GM18909 (cell line): ENCODE data around the gene PLD3.

Source experiments
- ATAC-seq: cut with Tn5 transposase; IDR thresholded peaks from one replicate; pipeline ENCODE4 v1.9.1; 2021; ENCODE audit warnings: mild to moderate bottlenecking; ENCODE audit not compliant: unreplicated experiment, poor library complexity

Gene PLD3

GRCh38 chr19:40380199-40381037, 31.9 kb downstream of the PLD3 start:
- no peak for ATAC-seq

- no peak for ATAC-seq
Observed at GRCh38 chr19:40381321-40381720, 32.8 kb downstream of the PLD3 start.

GRCh38 chr19:40383668-40384248, 35.3 kb downstream of the PLD3 start:
- ATAC-seq: no peak

DNA sequence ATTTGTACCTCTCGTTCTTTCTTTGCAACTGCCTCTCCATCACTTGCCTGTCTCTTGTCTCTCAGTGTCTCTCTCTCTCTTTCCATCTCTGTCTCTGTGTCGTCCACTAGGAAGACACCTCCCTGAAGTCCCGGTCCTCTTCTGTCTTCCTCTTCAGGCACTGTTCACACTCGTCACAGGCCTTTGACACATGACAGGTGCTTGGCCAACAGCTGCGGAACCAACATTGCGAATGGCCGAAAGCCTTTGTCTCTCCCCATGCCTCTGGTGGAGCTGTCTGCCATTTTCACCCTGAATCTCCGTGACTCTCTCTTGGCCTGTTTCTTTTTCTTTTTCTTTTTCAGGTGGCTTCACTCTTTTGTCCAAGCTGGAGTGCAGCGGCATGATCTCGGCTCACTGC, 38.7 kb downstream of the PLD3 start:
- ATAC-seq: no peak

GRCh38 chr19:40388481-40388880, 40.0 kb downstream of the PLD3 start:
- no peak for ATAC-seq

- no peak for ATAC-seq
Observed at GRCh38 chr19:40389404-40390083, 41.0 kb downstream of the PLD3 start.

DNA sequence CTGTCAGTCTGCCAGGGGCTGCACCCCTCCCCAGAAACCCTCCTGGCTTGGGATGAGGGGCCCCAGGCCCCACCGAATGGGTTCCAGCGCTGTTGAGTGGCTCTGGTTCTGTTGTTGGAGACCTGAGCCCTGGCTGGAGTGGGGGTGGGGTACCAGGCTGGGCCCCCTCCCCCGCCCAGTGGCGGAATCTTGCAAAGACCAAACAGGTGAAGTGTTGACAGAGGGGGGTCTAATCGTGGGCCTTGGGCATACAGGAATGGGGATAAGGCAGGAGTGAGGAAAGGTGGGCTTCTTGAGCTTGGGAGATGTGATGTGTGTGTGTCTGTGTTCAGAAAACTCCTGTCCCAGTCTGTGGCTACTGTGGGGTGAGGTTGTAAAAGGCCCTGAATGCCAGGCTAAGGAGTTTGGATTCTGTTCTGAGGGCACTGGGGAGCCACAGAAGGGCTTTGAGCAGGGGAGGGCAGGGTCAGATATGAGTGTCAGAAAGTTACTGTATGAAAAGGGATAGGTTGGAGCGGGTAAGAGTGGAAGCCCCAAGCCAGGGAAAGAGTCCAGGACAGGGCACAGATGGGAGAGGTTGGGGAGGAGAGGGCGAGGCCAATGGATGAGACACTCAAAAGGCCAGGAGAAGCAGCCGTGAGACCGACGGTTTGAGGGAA, 41.7 kb downstream of the PLD3 start, which contains the start of gene HIPK4:
Gene HIPK4, minus strand, starts transcription at position 98 of the 659 bp plus-strand sequence. CDS start 279 bp downstream, outside the sequence.
- ATAC-seq: no peak

DNA sequence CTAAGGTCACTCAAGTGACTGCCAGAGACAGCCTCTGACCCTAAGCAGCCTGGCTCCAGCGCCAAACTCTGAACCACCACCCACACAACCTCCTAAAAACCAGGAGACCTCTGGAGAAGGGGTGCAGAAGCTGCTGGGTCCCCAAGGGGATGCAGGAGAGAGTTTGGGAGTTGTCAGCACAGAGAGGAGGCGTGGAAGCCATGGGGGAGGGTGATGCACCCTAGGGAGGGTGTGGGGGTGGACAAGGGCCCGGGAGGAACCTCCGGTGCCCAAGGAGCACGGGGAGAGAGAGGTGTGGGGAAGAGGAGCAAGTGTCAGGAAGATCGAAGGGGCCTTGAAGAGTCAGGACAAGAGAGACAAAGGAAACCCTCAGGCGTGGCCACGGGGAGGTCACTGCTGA, 43.6 kb downstream of the PLD3 start:
- no peak for ATAC-seq

GRCh38 chr19:40392894-40393517, 44.5 kb downstream of the PLD3 start:
- ATAC-seq: no peak

DNA sequence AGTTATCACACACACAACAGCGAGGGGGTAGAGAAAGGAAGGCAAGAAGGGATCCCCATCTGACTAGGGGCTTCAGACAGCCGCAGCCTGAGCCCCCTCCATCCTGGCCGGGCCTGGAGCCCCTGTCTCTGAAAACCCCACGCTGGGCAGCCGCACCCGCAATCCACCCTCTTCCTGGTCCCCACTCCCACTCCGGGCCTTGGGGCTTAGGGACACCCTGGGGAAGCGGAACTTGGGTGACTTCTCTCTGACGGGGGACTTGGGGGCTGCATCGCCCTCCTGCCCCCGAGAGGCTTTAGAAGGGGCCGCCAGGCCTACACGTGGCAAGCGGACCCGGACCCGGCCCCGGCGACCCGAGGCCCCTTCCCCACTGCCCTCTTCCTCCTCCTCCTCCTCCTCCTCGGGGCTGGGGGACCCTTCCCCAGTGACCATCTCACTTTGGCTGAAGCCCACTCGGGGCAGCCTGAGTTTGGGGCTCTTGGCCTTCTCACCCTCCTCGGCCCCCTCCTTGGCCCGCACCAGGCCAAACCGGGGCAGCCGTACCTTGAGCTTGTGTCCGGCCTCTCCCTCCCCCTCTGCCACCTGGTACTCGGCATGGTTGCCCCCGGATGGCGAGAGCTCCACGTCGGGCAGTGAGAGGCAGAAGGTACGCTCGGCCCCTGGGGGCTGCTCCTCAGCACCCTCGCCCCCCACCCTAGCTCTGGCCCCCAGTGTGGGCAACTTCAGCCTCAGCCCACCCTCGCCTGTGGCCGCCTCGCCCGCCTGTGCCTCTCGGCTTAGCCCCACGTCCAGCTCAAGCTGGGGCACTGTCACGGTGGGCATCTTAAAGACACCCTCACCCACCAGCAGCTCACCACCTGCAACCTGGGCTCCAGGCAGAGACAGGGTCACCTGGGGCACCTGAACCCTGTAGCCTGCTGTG, 45.7 kb downstream of the PLD3 start:
- ATAC-seq: no peak

DNA sequence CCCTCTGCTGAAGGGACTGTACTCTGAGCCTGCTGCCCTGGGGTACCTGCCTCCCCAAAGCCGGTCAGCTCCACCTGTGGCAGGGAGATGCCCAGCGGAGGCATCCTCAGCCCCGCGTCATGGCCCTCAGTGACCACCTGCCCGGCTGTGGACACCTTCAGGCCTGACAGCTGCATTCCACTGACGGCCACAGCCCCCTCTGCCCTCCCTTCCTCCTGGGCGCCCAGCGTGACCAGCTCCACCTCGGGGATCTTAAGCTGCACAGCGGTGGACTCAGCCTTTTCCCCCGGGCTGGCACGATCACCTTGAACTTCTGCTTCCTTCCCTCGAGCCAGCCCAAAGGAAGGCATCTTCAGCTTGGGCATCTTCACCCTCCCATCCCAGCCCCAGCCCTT, 46.3 kb downstream of the PLD3 start:
- ATAC-seq: no peak

- ATAC-seq: no peak
Observed at GRCh38 chr19:40395956-40396355, 47.5 kb downstream of the PLD3 start.

DNA sequence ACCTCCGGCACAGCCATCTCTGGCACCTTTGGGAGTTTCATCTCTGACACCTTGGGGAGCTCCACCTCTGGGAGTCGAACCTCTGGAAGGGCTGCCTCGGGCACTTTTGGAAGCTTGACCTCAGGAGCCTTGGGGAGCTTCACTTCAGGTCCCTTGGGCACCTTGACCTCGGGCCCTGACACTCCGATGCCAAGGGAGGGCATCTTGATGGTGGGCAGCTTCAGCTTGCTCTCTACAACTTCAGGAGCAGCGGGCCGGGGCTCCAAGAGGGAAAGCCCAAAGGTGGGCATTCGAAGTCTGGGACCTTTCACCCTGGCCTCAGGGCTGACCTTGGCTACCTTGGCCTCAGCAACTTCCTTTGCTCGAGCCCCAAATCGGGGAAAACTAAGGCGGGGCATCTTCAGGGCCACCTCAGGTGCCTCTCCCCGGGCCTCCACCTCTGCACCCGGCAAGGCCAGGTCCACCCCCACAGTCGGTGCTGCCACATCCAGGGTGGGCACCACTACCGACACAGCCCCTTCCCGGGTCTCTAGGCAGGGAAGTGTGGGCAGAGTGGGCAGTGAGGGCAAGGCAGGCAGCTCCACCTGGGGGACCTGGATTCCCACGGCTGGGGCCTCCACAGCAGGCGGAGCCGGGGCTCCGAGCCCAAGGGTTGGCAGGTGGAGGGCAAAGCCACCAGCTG, 48.5 kb downstream of the PLD3 start:
- no peak for ATAC-seq

DNA sequence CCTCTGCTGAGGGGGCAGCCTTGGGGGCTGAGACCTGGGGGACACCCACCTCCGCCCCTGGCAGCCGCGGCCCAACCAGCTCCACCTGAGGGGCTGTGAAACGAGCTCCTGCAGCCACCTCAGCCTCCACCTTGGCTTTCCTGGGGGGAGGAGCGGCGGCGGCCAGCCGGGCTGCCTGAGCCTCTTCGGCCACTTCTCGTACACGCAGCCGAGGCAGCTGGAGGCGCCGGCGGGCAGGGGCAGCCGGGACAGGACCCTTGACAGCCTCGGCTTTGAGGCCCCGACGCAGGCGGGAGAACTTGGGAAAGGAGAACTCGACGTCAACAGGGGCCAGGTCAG, 49.0 kb downstream of the PLD3 start:
- no peak for ATAC-seq

DNA sequence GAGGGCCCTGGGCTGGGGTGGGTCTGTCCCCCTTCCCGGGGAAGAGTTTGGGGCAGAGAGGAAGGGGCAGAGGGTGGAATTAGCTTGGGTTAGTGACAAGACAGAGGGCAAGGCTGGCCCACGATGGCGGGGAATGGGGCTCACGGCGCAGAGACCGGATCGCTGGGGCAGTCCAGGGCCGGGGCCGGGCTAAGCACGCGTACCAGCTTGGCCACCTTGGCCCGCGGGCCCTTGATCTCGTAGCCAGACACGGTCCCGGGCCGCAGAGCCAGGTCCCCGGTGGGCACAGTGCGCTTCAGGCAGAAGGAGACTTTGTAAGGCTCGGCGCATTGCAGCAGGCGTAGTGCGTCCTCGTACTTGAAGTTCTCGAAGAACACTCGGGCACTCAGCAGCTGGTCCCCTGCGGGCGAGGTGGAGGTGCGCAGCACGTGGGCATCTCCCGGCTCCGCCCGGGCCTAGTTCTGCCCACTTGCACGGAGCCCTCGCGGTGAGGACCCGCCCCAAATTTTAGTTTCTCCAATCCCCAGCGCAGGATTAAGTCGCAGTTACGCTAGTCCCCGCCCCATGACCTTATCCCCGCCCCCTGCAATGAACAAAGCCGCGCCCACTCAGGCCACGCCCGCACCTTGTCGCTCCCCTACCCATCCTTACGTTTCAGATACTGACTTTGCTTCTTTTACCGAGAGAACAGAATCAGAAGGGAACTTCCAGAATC, 50.1 kb downstream of the PLD3 start:
- ATAC-seq: no peak

DNA sequence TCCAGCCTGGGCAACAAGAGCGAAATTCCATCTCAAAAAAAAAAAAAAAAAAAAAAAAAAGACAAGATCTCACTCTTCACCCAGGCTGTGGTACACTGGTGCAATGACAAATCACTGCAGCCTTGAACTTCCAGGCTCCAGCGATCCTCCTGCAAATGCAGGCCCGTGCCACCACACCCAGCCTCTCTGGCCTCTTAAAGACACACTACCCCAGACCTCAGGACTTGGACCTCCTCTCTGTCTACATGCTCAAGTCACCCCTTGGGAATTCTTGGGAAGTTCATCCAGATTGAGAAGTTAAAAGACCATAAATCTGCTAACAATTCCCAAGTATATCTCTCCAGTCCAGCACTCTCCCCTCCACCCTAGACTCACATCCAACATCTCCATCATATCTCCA, 52.1 kb downstream of the PLD3 start:
- no peak for ATAC-seq

- peak; percentile 58 for ATAC-seq
Observed at GRCh38 chr19:40403262-40403984, 54.9 kb downstream of the PLD3 start.
